HG03460 (cell line): ENCODE results near the gene CFAP251.

Experiments used
- ATAC-seq: cut with Tn5 transposase; IDR thresholded peaks from one replicate; pipeline ENCODE4 v1.9.1; 2021; ENCODE audit not compliant: unreplicated experiment

CFAP251 gene

GRCh38 chr12:121942145-121942718 is 23.8 kb downstream of the CFAP251 start:
- no peak for ATAC-seq

- no peak for ATAC-seq
Measured at GRCh38 chr12:121943926-121944325, 25.5 kb downstream of the CFAP251 start.

GRCh38 chr12:121946313-121947025 is 28.1 kb downstream of the CFAP251 start:
- no peak for ATAC-seq

- no peak for ATAC-seq
Measured at GRCh38 chr12:121947981-121948380, 29.6 kb downstream of the CFAP251 start.

- no peak for ATAC-seq
Measured at GRCh38 chr12:121949648-121950397, 31.4 kb downstream of the CFAP251 start.

- ATAC-seq = no peak
Measured at GRCh38 chr12:121953117-121953692, 34.8 kb downstream of the CFAP251 start.

- ATAC-seq = no peak
Measured at GRCh38 chr12:121953695-121954094, 35.3 kb downstream of the CFAP251 start.

GRCh38 chr12:121955258-121956237 is 37.2 kb downstream of the CFAP251 start:
- no peak for ATAC-seq

- ATAC-seq = no peak
Measured at GRCh38 chr12:121957861-121958515, 39.6 kb downstream of the CFAP251 start.

GRCh38 chr12:121958541-121959240 is 40.3 kb downstream of the CFAP251 start:
- no peak for ATAC-seq

- ATAC-seq = no peak
Measured at GRCh38 chr12:121960541-121960940, 42.1 kb downstream of the CFAP251 start.

- no peak for ATAC-seq
Measured at GRCh38 chr12:121961195-121961879, 42.9 kb downstream of the CFAP251 start.

GRCh38 chr12:121963341-121964018 is 45.1 kb downstream of the CFAP251 start:
- no peak for ATAC-seq

GRCh38 chr12:121964813-121965643 is 46.6 kb downstream of the CFAP251 start:
- ATAC-seq = no peak

GRCh38 chr12:121966959-121967358 is 48.6 kb downstream of the CFAP251 start:
- ATAC-seq = no peak

- no peak for ATAC-seq
Measured at GRCh38 chr12:121968876-121969275, 50.5 kb downstream of the CFAP251 start.

GRCh38 chr12:121969726-121970125 is 51.3 kb downstream of the CFAP251 start:
- no peak for ATAC-seq
